SK-N-MC (cell line): Measurements from ENCODE around the gene MARCHF4.

ENCODE experiments used
- EZH2 ChIP-seq: fragments of 200-600 bp; sonication (generic); IDR thresholded peaks from one replicate; pipeline ENCODE4 v1.6.1; 2017; ENCODE audit warnings: antibody characterized with exemption
- POLR2AphosphoS5 ChIP-seq: IDR thresholded peaks from 2 replicates; pipeline ENCODE4 v1.6.1; 2012; ENCODE audit warnings: mild to moderate bottlenecking, low read depth, low read length, borderline replicate concordance

- TF ChIP-seq EZH2 (no peak), POLR2AphosphoS5 (no peak)
These were observed 44.5 kb upstream of the MARCHF4 start for GRCh38 chr2:216416571-216417307.
